ENCODE measurements around the gene CASK.

GRCh38 chrX:41472231-41472815 is 451.0 kb downstream of the CASK start:
- no peak for TF ChIP-seq EZH2phosphoT487 (IDR thresholded peaks at IDR 0.05; ENCODE audit: low read length)
- TF ChIP-seq CTCF (IDR thresholded peaks at IDR 0.05; ENCODE audit: low read length), result no peak
